ENCODE measurements around the gene GPR139.

DNA sequence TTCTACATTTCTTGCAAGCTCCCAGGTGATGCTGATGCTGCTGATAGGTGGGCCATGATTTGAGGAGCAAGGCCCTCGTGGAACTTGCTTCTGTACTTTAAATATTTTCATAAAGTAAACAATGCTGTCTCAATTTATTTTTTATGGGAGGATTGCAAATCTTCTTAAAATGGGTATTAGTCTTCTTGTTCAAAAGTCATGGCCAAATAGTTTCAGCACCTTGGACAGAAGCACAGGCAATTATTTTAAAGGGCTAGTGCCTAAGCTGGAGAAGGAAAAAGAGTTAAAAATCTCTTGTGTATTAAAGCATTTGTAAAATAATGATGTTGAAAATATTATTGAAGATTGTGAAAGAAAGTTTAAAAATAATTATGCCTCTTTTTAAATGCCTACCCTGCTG lies 50.5 kb downstream of the GPR139 start:
- TF ChIP-seq TAF1 (IDR thresholded peaks at IDR 0.05; ENCODE audit: low read depth): no peak
- TF ChIP-seq TEAD4 (IDR thresholded peaks at IDR 0.05): no peak
- TF ChIP-seq, protein P1, sequence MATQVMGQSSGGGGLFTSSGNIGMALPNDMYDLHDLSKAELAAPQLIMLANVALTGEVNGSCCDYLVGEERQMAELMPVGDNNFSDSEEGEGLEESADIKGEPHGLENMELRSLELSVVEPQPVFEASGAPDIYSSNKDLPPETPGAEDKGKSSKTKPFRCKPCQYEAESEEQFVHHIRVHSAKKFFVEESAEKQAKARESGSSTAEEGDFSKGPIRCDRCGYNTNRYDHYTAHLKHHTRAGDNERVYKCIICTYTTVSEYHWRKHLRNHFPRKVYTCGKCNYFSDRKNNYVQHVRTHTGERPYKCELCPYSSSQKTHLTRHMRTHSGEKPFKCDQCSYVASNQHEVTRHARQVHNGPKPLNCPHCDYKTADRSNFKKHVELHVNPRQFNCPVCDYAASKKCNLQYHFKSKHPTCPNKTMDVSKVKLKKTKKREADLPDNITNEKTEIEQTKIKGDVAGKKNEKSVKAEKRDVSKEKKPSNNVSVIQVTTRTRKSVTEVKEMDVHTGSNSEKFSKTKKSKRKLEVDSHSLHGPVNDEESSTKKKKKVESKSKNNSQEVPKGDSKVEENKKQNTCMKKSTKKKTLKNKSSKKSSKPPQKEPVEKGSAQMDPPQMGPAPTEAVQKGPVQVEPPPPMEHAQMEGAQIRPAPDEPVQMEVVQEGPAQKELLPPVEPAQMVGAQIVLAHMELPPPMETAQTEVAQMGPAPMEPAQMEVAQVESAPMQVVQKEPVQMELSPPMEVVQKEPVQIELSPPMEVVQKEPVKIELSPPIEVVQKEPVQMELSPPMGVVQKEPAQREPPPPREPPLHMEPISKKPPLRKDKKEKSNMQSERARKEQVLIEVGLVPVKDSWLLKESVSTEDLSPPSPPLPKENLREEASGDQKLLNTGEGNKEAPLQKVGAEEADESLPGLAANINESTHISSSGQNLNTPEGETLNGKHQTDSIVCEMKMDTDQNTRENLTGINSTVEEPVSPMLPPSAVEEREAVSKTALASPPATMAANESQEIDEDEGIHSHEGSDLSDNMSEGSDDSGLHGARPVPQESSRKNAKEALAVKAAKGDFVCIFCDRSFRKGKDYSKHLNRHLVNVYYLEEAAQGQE (IDR thresholded peaks at IDR 0.05; ENCODE audit: low read depth): peak; percentile 88
- no peak for TF ChIP-seq RAD21 (IDR thresholded peaks at IDR 0.05; ENCODE audit: low read depth)
- TF ChIP-seq, protein P2, sequence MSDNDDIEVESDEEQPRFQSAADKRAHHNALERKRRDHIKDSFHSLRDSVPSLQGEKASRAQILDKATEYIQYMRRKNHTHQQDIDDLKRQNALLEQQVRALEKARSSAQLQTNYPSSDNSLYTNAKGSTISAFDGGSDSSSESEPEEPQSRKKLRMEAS (IDR thresholded peaks at IDR 0.05): no peak
- TF ChIP-seq EGR1 (IDR thresholded peaks at IDR 0.05): no peak
- no peak for TF ChIP-seq ZBTB7A (IDR thresholded peaks at IDR 0.05; ENCODE audit: low read depth)

All from Ishikawa (cell line).